ENCODE data around the gene ZNF750.

The ZNF750 gene

DNA sequence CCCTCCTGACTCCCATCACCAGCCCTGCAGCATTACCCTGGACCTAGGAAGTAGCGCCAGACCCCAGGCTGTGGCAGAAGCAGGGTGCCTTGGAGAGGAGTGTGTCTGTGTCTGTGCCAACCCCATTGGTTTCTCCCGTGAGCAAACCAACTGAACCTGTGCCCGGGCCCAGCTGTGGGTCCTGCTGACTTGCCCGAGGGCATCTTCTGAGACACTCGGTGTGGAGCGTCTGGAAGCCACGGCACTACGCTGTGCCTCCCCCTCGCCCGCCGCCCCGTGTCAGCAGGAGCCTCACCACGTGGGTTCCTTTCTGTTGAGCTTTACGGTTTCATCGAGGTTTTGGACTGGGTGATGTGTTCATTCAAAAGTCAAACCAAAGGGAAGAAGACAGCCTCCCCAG is 27.8 kb downstream of the ZNF750 start:
- no peak for DNase-seq (ENCODE audit: low spot score)

DNA sequence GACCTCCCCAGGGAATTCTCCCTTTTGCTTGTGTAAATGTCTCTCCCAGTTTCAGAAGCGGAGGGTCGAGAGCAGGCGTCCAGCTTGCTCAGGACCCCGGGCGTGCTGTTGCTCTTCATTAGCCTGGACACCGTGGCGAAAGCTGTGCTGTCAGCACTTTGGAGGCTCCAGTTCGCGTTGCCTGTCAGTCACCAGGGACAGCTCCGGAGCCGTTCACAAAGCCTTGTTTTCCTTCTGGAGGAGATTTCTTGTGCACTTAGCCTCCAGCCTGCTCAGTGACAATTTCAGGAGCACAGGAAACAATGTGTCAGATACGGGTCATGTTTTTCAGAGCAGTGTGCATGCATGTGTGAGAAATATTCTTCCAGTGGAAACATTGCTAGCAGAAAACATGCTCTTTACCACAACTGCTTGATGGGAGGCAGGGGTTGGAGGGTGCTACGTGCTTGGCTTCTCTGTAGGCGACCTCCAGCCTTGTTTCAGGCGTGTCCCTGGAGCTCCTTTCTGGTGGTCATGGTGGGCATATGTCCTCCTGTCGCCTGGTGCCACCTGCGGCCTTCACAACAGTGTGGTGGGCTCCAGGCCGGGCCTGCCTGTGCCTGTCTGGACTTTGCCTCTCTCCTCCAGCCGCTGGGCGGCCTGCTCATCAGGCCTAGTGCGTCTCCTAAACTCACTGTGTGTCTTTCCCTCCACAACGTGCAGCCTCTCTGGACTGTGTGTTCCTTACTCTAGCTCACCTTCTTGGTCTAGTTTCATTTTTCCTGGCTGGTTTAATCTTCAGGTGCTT is 29.0 kb downstream of the ZNF750 start:
- DNase-seq (ENCODE audit: low spot score): no peak

DNA sequence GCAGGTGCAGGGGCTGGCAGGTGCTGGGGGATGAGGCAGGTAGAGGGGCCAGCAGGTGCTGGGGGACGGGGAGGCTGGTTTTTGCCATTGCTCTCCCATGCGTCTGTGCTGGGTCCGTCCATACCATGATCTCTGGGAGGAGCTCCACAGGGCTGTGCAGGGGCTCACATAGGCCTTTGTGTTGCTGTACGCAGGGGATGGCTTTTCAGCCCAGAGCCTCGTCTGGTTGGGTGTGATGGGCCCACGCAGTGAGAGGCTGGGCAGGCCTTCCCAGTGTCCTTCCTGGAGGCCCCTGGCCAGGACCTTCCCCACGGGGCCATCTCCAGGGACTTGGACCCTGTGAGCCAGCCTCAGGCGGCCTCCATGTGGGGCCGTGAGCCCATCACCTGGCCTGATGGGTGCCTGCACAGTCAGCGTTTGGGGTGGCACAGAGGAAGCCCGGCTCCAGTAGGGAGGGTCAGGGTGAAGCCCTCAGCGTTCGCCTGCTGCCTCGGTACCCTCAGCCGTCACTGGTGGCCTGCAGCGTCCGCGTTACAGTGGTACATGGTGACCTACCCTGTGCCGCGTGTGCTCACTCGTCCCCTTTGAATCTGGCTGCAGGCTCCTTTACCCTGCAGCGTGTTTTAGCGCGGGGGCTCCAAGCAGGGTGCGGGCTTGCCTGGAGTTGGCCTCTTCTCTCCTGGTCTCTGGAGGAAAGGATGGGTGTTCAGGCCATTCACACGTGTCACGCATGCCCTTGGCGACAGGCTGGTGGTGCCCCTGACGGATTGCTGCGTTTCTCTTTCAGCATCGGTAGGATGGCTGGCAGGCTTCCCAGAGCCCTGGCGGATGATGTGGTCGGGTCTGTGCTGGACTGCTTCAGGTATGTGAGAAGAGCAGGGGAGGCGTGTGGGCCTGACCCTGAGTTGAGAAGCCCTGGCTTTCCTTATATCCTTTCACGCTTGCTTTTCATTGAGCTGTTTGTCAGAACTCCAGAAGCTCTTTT is 30.6 kb downstream of the ZNF750 start:
- no peak for DNase-seq (ENCODE audit: low spot score)

DNA sequence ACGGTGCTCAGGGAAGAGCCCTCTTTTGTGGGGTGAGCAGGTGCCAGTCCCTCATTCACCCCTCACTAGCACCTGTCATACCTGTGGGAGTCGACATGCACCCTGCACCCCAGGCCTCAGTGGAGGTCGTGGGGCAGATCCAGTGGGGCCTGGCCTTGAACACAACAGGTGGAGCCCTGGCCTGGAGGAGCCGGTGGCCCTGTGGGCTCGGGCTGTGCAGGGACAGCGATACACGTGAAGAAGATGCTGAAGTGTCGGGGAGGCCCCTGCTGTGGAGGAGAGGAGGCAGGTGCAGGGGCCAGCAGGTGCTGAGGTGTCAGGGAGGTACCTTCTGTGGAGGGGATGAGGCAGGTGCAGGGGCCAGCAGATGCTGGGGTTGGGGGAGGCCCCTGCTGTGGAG is 31.8 kb downstream of the ZNF750 start:
- DNase-seq (ENCODE audit: low spot score): no peak

DNA sequence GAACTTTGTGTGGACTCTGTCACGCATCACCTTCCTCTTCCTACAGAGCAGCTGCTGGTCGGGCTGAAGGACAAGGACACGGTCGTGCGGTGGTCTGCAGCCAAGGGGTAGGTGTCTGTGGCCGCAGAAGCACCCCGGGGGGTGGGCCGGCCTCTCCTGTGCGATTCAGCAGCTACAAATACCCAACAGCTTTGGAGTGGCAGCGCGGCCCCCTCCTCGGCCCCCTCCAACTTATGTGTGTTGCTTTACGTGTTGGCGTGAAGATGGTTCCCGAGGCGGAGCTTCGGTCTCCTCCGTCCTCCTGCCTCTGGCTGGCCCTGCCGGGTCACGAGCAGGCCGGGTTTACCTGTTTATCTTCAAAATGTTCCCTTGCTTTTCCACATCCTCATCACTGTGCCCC is 32.3 kb downstream of the ZNF750 start:
- DNase-seq (ENCODE audit: low spot score): no peak

DNA sequence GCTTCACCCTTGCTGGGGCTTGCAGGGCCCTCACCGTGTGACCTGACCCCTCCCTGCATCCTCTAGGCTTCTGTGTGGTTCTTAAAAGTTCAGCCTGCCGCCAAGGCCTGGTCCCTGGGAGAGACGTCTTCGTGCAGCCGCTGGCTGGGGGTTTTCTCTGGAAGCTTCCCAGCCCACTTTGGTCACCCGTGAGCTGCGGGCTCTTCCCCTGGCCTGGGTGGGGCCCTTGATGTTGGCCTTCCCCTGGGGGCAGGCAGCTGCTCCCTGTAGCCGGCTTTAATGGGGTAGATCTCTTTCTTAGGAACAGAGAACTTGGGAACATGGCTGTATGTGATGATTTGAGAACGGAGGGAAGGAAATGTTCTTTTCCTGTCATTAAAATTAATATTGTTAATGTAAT is 32.7 kb downstream of the ZNF750 start:
- no peak for DNase-seq (ENCODE audit: low spot score)

DNA sequence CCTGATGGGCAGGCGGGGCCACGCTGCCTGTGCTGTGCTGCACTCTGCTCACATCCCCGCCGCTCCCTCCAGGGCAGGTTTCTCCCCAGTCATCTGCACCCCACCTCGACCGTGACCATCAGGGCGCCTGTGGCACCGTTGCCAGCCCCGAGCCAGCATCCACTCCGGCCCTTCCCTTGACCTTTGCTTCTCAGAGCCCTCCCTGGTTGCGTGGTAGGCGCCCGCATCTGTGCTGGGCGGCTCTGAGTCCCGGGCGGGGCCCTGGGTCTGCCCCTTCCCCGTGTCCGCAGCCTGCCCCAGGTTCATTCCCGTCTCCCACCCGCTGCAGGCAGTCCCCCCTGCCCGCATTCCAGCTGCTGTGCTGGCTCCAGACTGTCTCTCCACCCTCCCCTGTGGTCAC is 33.2 kb downstream of the ZNF750 start:
- no peak for DNase-seq (ENCODE audit: low spot score)

DNA sequence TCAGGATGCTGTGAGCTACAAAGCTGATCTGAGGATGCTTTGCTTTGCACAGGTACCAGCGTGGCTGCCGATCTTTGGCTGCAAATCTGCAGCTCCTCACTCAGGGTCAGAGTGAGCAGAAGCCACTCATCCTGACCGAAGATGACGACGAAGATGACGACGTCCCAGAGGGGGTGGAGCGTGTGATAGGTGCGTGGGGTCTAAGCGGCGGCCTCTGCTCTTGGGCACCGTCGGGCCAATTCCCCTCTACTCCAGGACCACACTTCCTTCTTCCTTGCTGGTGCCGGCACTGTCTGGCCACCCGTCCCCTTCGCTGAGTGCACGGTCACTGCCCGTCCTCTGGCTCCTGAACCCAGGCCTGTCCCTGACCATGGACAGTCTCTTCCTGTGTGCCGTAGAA is 34.0 kb downstream of the ZNF750 start:
- no peak for DNase-seq (ENCODE audit: low spot score)

DNA sequence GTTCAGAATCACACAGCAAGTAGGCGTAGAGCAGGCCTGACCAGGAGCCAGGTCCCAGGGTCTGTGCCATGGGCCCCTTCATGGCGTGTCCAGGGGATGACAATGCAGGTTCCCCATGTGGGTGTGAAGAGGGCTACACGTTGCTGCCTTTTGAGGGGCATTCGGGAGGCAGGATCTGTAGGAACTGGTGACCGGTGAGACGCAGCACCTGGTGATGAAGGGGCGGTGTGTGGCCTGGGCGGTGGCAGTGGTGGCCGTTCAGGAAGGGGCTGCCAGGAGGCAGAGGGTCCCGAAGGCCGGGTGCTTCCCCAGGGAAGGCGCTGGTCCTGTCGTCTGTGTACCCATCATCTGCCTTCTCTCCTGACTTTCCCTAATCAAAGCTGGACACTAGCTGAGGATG is 34.6 kb downstream of the ZNF750 start:
- DNase-seq (ENCODE audit: low spot score): no peak

DNA sequence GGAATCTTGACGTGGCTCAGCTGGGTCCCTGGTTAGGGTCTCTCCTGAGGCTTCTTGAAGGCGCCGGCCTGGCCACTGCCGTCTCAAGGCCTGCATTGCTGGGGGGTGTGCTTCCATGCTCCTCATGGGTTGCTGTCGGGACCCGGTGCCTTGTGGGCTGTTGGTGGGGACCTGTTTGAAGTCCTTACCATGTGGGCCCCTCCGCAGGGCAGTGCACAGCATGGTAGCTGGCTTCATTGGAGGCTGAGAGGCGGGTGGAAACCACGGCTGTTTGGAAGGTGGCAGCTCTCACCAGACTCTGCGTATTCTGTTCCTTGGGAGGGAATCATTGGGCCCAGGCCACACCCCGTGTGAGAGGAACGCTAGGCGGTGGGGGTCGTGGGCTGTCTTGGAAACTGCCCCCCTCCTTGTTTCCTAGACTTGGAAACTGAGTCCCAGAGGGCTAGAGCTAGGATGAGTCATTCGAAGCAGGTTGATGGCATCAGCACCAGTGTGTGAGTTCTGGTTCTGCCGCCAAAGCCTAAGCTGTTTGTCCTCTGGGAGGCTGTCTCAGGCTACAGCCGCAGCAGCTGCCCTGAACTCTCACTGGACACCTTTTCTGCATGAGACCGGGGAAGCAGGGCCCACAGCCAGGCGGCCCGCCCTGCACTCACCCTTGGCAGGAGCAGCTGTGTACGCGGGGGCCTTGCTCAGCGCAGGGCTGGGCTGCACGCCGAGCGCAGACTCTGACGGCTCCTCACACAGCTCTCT is 35.2 kb downstream of the ZNF750 start:
- no peak for DNase-seq (ENCODE audit: low spot score)

DNA sequence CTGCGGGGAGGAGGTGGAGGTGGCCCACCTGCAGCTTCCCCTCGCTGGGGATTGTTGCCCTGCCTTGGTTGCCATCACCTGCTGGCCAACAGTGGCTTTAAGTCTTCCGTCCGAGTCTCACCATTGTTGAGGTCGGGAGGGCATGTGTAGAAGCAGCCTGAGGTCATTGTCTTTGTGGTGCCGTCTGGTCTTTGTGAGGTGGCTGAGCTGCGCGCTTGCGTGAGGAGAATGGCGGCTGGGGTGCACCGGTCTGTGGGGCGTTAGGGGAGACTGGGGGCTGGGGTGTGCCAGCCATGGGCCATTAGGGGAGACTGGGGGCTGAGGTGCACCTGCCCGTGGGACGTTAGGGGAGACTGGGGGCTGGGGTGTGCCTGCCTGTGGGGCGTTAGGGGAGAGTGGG is 36.2 kb downstream of the ZNF750 start:
- no peak for DNase-seq (ENCODE audit: low spot score)

DNA sequence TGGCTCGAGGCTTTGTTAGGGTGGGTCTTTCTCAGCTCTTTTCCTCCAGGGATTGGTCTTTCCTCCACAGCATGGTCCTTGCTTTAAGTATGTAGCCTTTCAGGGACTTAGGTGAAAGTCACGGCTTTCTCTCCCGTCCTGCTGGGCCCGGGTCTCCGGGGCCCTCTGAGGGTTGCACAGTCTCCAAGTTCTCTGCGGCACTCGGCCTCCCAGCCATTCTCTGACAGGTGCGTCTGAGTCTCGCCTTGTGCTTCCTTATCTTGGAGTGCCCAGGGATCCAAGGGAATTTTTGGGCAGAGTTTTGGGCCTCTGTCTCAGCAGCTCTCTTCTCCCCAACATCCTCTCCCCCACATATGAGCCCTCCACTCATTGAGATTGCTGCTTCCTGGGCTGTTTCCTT is 36.6 kb downstream of the ZNF750 start:
- no peak for DNase-seq (ENCODE audit: low spot score)

DNA sequence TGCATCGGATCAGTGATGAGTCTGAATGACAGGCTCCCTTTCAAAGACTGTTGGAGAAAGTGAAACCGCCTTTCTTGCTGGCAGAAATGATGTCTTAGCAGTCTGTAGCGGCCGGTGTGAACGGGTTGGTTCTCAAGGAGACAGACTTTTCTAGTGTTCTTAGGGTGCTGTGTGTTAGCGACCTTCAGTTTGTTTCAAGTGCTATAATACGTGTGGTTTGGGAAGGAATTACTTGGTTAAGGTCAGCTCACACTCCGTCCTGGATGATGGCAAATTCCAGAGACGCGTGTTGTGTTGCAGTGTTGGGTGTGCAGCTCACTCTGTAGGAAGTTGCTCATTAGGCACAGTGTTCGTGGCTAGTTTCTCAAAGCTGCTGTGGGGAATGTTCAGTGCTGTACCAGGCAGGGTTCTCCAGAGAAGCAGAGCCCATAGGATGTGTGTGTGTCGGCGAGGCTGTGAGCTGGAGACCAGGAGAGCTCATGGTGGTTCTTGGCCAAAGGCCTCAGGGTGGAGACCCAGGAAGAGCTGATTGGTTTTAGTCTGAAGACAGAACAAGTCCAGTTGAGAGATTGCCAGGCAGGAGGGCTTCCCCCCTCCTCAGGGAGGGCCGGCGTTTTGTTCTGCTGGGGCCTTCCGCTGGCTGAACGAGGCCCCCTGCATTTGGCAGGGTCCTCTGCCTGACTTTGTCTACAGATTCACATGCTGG is 37.6 kb downstream of the ZNF750 start:
- DNase-seq (ENCODE audit: low spot score): peak; percentile 8

DNA sequence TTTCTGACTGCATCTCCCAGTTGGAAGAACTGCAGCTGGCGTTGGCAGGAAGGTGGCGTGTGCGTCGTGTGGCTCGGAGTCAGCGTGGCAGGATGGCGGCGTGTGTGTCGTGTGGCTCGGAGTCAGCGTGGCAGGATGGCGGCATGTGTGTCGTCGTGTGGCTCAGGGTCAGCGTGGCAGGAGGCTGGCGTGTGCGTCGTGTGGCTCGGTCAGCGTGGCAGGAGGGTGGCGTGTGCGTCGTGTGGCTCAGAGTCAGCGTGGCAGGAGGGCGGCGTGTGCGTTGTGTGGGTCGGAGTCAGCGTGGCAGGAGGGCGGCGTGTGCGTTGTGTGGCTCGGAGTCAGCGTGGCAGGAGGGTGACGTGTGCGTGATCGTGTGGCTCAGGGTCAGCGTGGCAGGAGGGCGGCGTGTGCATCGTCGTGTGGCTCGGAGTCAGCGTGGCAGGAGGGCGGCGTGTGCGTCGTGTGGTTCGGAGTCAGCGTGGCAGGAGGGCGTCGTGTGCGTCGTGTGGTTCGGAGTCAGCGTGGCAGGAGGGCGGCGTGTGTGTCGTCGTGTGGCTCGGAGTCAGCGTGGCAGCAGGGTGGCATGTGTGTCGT is 38.3 kb downstream of the ZNF750 start:
- DNase-seq (ENCODE audit: low spot score): no peak

DNA sequence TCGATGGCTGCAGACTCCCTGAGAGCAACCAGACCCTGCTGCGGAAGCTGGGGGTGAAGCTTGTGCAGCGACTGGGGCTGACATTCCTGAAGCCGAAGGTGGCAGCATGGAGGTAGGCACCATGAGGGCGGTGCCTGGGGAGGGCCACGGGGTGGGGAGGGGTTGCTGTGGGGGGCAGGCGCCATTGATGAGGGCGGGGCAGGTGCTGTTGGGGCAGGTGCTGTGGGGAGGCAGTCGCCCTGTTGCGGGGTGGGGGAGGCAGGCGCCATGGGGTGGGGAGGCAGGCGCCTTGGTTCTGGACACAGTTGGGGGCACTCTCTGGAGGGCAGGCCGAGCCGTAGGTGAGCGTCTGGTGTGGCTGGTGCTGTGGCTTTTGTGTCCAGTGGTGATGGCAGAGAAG is 38.9 kb downstream of the ZNF750 start:
- no peak for DNase-seq (ENCODE audit: low spot score)

DNA sequence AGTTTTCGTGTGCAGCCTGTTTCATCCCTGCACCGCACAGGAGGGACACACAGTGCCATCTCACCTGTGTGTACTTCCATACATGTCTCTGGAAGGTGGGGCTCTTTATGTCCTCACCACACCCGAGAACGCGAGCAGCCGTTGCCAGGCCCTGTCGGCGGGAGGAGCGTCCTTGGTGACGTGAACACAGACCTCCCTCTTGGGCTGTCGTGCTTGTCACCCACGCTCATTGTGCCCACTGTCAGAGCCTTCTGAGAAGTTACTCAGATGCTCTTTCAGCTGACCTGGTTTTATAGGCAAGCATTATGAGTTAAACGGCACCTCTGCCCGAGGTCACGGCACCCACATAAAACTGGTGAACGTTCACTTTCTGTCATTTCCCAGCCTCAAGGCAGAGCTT is 40.2 kb downstream of the ZNF750 start:
- DNase-seq (ENCODE audit: low spot score): no peak

DNA sequence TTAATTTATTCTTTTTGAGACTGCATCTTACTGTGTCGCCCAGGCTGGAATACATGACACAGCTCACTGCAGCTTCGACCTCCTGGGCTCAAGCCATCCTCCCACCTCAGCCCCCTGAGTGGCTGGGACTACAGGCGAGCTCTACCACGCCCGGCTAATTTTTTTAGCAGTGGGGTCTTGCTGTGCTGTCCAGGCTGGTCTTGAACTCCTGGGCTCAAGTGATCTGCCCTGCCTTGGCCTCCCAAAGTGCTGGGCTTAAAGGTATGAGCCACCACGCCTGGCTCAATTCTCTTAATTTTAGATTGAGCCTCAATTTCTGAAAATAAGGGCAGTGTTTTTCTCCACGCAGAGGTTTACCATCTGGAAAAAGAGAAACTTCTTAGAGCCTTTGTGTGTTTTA is 41.1 kb downstream of the ZNF750 start:
- no peak for DNase-seq (ENCODE audit: low spot score)

DNA sequence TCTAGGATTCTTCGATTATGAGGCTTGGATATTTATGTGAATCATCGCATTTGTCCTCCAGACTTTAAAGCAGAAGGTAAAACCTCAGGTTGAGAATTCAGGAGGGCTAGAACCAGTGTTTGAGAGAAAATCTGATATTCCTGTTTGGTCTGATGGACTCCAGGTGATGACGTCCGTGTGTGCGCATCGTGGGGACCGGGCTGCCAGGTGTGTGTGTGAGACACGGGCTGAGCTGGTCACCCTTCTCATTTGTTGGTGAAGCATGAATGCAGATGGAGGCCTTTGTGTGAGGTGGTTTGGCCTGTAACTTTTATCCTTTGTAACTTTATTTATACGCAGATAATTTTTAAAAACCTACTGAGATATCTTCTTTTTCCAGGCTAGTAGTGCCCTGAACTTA is 42.8 kb downstream of the ZNF750 start:
- no peak for DNase-seq (ENCODE audit: low spot score)

DNA sequence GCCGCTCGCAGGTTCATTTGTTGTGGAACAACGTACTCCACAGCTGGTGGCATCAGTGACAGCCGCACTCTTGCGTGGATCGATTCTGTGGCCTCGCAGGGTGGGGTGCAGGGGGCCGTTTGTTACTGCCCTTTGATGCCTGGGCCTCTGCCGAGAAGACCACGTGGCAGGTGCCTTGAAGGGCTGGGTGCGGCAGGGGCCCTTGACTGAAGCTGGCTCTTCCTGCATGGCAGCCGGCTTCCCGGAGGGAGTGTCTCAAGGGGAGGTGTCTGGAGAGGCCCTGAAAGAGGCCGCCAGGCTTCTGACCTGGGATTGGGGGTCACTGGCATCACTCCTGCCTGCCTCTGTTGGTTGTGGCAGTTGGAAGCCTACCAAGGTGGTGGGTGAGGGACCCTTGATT is 44.2 kb downstream of the ZNF750 start:
- DNase-seq (ENCODE audit: low spot score): no peak

DNA sequence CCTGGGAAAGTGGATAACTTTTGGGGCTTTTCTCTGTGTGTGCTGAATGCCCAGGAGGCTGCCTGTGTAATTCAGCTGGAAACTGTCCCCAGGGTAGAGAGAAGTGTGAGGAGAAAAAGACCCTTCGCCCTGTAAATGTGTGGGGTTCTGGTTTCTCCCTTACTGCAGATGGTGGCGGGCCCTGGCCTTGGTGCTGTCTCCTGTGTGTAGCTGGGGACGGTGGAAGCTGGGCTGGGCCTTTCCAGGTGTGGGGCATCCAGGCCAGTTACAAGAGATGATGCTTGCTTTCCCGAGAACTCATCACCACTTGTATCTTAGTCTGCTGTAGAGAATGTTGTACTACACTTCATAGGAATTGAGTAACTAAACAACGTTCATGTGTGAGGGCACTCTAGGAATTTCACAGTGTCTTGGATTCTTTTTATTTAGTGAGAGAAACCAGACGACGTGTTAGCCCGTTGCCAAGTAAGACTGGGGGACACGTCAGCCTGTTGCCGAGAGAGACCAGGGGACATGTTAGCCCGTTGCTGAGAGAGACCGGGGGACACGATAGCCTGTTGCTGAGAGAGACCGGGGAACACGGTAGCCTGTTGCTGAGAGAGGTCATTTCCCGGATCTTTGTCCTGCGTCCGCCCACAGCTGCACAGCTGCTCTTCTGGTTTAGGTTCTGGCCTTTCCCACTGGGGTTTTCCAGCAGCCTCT is 44.9 kb downstream of the ZNF750 start:
- DNase-seq (ENCODE audit: low spot score): no peak
